GM18907 (cell line): ENCODE data around the gene HPSE.
"Not testable (repeated sequence)": the region's sequence is repeated elsewhere in the genome, so short reads cannot be mapped to it uniquely, and the experiment has no call there.

Source experiments
- ATAC-seq: cut with Tn5 transposase; IDR thresholded peaks from one replicate; pipeline ENCODE4 v1.9.1; 2021; ENCODE audit warnings: mild to moderate bottlenecking, moderate library complexity; ENCODE audit not compliant: unreplicated experiment

HPSE gene

GRCh38 chr4:83335701-83336100, 1.1 kb upstream of the HPSE start:
- ATAC-seq = no peak

- ATAC-seq = no peak
Measured at GRCh38 chr4:83331956-83332355, 2.7 kb downstream of the HPSE start.

DNA sequence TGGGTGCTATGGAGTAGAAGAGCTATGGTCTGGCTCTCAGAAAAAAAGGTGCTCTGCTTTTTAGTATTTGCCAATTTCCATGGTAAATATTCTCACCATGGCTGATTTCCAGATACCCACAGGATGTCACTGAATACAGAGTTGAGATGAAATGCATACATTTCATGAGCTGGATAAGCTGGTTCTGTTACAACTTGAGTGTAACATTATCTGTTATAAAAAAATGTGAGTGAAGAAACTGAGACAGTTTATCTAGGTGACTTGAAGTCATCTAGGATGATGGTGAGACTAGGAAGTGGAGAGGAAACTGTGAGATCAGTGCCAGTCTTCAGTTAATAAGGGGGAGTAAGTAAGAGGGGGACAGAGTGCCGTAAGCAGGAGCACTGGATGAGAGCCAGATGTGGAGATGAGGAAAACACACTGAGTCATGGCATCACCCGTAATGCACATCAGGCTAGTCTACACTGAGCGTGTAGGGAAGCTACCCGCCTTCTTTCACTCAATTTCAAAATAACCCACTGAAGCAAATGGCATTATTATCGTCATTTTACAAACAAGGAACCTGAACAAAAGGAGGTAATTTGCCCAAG, 5.0 kb downstream of the HPSE start:
- no peak for ATAC-seq

DNA sequence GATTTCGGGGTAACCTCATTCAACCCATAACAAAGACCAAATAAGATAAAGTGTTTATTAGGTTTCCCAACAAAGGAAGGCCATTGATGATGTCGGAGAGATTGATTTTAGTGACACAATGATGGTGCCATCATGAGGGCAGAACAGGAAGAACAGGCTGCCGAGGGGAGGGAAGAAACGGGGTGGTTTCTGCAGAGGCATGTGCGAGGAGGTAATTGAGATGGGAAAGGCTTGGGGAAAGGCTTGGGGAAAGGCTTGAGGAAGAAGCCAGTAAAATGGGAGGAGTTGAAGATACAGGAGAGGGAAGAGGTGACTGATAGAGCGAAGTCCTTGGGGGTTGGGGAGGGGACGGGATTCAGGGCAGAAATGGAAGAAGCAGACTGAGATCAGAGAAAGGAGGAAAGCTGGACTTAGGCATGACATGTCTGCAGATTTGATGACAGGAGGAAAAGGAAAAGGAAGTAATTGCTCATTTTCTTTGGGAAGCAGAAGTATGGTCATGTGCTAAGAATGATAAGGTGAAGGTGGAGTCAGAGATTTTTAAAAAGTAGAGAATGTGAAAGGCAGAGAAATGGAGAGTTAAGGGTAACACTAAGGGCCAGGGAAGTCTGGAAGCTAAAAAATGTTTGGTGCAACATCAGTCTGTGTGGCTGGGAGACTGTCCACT, 6.0 kb downstream of the HPSE start:
- ATAC-seq = no peak

DNA sequence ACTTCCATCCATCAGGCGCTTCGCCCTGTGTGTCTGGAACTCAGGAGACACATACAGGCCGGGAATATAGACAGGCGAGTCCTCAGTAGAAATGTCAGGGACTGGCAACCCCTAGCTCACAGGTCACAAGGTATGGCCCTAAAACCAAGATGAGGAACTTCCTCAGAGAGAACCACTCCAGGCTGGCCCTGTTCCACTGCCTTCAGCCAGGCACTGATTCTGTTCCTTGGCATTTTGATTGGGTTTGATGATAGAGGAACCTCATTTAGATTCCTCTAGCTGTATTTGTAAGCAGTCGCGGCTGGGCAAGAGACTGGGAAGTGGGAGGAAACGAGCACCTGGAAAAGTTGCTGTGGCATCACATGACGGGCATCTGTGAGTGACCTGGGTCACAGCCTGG, 8.1 kb downstream of the HPSE start:
- no peak for ATAC-seq

DNA sequence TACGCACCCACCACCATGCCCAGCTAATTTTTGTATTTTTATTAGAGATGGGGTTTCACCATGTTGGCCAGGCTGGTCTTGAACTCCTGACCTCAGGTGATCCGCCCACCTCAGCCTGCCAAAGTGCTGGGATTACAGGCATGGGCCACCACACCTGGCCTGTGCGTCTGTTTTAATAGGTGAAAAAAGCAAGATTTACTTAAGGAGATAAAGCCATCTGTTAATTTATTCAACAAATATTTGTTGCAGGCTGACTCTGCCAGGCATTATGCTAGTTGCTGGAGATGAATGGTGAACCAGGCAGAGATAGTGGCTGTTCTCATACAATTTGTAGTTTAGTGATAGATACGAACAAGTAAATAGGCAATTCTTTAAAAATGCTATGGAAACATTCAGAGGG, 9.3 kb downstream of the HPSE start:
- not testable (repeated sequence) for ATAC-seq

DNA sequence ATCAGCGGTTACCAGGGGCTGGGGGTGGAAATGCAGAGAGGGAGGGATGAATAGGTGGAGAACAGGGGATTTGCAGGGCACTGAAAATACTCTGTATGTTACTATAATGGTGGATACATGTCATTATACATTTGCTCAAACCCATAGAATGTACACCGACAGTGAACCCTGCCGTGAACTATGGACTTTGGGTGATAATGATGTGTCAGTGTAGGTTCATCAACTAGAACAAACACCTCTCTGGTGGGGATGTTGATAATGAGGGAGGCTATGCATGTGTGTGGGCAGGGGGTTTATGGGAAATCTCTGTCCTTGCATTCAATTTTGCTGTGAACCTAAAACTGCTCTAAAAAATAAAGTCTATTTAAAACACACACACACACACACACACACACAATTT, 11.5 kb downstream of the HPSE start:
- no peak for ATAC-seq

- no peak for ATAC-seq
Measured at GRCh38 chr4:83320548-83320947, 14.1 kb downstream of the HPSE start.

DNA sequence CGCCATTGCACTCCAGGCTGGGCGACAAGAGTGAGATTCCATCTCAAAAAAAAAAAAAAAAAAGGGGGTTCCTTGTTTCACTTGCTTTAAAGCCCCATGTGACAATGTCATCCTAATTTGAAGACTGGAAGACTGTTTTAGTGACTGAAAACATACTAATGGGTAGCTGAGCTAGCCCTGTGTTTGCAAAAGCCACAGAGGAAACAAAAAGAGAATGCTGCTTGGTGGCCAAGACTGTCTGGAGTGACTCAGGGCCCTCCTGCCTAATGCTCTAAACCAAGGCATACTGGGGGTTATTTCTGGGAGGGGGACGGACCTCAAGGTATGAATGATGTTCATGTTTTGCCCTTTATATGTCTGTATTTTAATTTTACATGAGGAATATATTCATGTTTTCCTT, 16.0 kb downstream of the HPSE start:
- no peak for ATAC-seq

DNA sequence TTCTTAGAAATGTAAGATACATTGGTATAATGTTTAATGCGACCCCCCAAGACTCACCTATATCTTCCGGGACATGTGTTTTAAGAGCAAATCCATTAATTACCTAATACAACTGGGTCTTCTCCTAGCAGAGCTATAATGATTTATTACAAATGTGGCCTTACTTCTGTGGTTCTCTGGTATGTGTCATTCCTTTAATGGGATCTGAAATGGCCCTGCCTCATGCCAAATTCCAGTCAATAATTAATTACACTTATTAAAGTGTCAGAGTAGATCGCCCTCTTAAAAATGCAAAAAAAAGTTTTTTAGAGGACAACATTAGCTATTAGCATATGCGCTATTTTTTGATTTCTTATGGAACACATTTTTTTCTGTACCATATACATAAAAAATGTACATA, 17.0 kb downstream of the HPSE start:
- no peak for ATAC-seq

GRCh38 chr4:83316459-83317165, 18.0 kb downstream of the HPSE start:
- ATAC-seq = no peak

DNA sequence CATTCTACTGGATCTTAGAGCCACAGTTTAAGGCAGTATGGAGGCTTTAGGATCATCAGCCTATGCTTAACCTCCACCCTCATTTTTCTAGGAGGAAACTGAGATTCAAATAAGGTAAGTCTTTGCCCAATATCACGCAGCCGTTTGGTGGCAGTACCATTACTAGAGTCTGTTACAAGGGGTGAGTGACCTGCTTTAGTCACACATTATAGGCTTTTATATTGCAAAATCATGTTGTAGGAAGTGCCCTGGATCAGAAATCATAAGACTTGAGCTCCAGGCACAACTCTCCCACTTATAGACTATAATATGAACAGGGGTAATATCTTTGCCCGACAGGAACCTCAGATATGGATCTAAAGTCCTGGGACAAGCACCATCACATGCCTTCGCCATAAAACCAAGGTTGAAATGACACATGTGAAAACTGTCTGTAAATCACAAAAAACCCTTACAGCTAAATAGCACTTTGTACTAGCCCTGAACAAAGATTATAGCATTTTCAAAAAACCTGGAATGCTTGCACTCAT, 19.2 kb downstream of the HPSE start:
- ATAC-seq = no peak

- no peak for ATAC-seq
Measured at GRCh38 chr4:83308672-83309071, 26.0 kb downstream of the HPSE start.

- ATAC-seq = no peak
Measured at GRCh38 chr4:83307920-83308319, 26.7 kb downstream of the HPSE start.

DNA sequence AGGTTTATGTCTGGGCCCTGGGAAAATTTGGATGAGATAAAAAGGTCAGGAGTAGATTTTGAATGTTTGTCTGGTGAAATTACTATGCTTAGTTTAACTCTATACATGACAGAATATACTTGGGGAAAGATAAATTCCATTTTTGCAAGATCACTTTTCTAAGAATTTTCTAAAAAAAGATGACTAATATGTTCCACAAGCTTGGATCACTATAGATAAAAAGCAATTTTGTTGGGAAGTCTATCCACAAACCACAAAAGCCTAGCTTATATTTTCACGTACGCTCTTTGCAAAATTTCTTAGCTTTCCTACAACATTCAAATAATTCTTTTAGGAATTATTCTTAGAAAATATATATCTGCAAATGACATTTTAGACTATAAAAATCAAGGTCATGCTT, 29.5 kb downstream of the HPSE start:
- no peak for ATAC-seq

GRCh38 chr4:83297548-83298260, 36.9 kb downstream of the HPSE start:
- no peak for ATAC-seq

DNA sequence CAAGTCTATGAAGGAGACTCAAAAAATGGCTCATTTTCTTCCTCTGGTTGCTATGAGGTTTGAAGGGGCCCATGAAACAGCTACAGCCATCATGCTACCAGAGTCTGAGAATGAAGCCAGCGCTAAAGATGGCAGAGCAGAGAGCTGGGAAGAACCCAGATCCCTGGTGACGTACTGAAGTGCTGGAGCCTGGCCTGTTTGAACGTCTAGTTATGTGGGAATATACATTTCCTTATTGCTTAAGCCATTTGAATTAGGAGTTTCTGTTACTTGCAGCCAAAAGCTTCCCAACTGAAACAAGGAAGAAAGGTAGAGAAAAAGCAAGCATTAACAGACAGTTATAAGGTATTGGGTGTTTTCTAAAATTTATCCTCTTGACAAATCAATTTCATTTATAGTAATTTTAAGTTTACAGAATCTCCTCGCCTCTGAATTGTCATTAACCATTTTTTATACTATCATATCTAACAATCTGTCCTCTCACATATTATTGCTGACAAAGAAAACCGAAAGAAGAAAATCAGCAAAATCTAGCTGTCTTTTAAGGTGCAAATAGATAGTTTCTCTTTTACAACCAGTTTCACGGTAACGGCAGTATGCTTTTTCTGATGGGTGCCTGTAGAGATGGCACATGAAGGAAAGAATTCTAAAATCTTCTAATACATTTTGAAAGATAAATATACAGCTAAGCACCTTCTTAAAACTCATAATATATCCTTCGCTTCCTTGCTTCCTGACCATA, 41.2 kb downstream of the HPSE start:
- ATAC-seq = no peak

- not testable (repeated sequence) for ATAC-seq
Measured at GRCh38 chr4:83290059-83290774, 44.4 kb downstream of the HPSE start.

- not testable (repeated sequence) for ATAC-seq
Measured at GRCh38 chr4:83288381-83288780, 46.3 kb downstream of the HPSE start.

DNA sequence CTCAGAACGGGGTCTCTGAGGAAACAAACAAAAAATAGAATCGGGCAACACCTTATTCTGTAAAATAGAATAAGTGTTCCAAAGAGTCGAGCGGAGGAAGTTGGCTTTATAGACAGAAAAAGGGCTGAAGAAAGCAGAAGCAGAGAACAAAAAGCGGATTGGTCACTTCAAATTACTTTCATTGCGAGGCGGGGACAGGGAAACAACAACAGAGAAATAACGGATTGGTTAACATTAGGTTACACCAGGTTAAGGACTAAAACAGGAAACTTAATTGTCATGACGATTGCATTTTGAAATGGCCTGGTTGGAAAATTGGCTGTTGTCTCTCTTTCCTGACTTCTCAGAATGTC, 49.6 kb downstream of the HPSE start:
- ATAC-seq = peak; percentile 12
